ENCODE data around the gene FBRSL1. TPM values are rescaled to one million over a fixed set of nuclear protein-coding genes. Genes with fewer than 3 reads are reported as not detected.
A peak's percentile ranks its signal among the peaks of the same experiment; 100 is the strongest.

The FBRSL1 gene
- total RNA-seq, 8 experiments from 2014 or later: 7.1 to 31.6 (median 11.1) TPM

- Histone ChIP-seq H3K27ac (peak overlapping the region in 1 of 2 donors; percentile 5), H3K4me3 (no peak overlapping the region), H3K4me1 (replicated peaks in 1 of 2) (peaks cover 45 to 62% of the 10 kb centered on the region in 2 donors)
- ATAC-seq (replicated peaks in 6 of 8): peak in 2 of 8 experiments; percentile 39 to 78
- 40 to 100% (median 85%) methylated on average over 1 to 8 of the region's 29 CpGs; no CpG with 5 or more reads in 5 of the 10 experiments for WGBS, 10 experiments
- in situ Hi-C loops (cut with MboI; ENCODE audit: low pct_unique_long_range_greater_than_20kb in 2 of 9, low sequenced_read_pairs in 9 of 9, unreplicated experiment in 9 of 9): no loop called here
Measured at GRCh38 chr12:132537836-132538662, 48.1 kb downstream of the FBRSL1 start.

- in situ Hi-C loops (cut with MboI; ENCODE audit: low pct_unique_long_range_greater_than_20kb in 2 of 9, low sequenced_read_pairs in 9 of 9, unreplicated experiment in 9 of 9): no loop called here
- no peak for ATAC-seq (replicated peaks in 6 of 8)
- no peak overlapping the region for H3K27ac ChIP-seq
- no peak overlapping the region for H3K4me3 ChIP-seq
- 83 to 100% (median 88%) methylated on average over 1 to 2 of the region's 4 CpGs; no CpG with 5 or more reads in 6 of the 10 experiments for WGBS, 10 experiments
- peaks cover 51 to 68% of the 10 kb centered on the region in 2 donors for H3K4me1 ChIP-seq (replicated peaks in 1 of 2)
Measured at GRCh38 chr12:132538663-132538990, 48.7 kb downstream of the FBRSL1 start.

DNA sequence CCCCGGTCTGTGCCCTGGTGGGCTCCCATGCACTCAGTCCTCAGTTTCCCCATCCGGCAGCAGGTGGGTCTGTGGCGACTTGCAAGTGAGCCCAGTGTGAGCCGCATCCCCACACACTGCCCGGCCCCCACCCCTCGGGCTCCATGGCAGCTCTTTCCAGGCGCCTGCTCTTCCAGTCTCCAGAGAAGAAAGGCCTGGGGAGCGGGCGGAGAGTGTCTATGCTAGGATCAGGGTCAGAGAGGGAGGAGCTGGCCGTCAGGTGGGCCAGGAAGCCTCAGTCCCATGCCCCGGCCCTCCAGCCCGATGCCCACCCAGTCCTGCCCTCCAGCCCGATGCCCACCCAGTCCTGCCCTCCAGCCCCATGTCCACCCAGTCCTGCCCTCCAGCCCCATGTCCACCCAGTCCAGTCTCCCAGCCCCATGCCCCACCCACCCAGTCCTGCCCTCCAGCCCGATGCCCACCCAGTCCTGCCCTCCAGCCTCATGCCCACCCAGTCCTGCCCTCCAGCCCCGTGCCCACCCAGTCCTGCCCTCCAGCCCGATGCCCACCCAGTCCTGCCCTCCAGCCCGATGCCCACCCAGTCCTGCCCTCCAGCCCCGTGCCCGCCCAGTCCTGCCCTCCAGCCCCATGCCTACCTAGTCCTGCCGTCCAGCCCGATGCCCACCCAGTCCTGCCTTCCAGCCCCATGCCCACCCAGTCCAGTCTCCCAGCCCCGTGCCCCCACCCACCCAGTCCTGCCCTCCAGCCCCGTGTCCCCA, 49.2 kb downstream of the FBRSL1 start:
- H3K4me3 ChIP-seq: no peak overlapping the region
- 83 to 100% methylated on average over 1 to 3 of the region's 23 CpGs; no CpG with 5 or more reads in 8 of the 10 experiments for WGBS, 10 experiments
- H3K4me1 ChIP-seq (replicated peaks in 1 of 2): peaks cover 54 to 68% of the 10 kb centered on the region in 2 donors
- no peak for ATAC-seq (replicated peaks in 6 of 8)
- in situ Hi-C loops (cut with MboI; ENCODE audit: low pct_unique_long_range_greater_than_20kb in 2 of 9, low sequenced_read_pairs in 9 of 9, unreplicated experiment in 9 of 9): no loop called here
- H3K27ac ChIP-seq: no peak overlapping the region

- in situ Hi-C loops (cut with MboI; ENCODE audit: low pct_unique_long_range_greater_than_20kb in 2 of 9, low sequenced_read_pairs in 9 of 9, unreplicated experiment in 9 of 9): no loop called here
- Histone ChIP-seq H3K4me1 (replicated peaks in 1 of 2) (peaks cover 55 to 71% of the 10 kb centered on the region in 2 donors), H3K27ac (no peak overlapping the region), H3K4me3 (no peak overlapping the region)
- WGBS, 10 experiments: 60 to 88% methylated on average over 1 to 6 of the region's 9 CpGs; no CpG with 5 or more reads in 8 of the 10 experiments
- ATAC-seq (replicated peaks in 6 of 8): no peak
Measured at GRCh38 chr12:132540436-132540835, 50.5 kb downstream of the FBRSL1 start.

DNA sequence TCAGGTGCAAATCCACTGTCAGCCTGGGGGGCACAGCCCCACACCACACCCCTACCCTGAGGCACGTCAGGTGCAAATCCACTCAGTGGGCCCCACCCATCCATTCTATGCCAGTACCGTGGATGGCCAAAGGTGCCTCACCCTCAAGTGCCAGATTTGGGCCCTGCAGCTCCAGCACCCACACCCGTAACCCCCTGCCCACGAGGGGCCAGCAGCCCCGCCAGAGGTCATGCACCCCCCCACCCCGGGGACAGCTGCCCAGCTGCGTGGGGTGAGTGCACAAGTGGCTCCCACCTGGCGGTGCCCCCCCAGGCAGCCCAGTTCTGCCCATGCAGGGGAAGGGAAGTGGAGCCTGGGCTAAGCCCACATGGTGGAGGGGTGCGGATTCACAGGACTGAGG, 51.2 kb downstream of the FBRSL1 start:
- in situ Hi-C loops (cut with MboI; ENCODE audit: low pct_unique_long_range_greater_than_20kb in 2 of 9, low sequenced_read_pairs in 9 of 9, unreplicated experiment in 9 of 9): no loop called here
- 100% methylated on average over 1 of the region's 9 CpGs; no CpG with 5 or more reads in 9 of the 10 experiments for WGBS, 10 experiments
- H3K4me3 ChIP-seq: no peak overlapping the region
- peaks cover 55 to 71% of the 10 kb centered on the region in 2 donors for H3K4me1 ChIP-seq (replicated peaks in 1 of 2)
- ATAC-seq (replicated peaks in 6 of 8): no peak
- no peak overlapping the region for H3K27ac ChIP-seq

- Histone ChIP-seq H3K4me3 (no peak overlapping the region), H3K4me1 (replicated peaks in 1 of 2) (peaks cover 60 to 71% of the 10 kb centered on the region in 2 donors), H3K27ac (peak overlapping the region; percentile 75 to 90)
- in situ Hi-C loops (cut with MboI; ENCODE audit: low pct_unique_long_range_greater_than_20kb in 2 of 9, low sequenced_read_pairs in 9 of 9, unreplicated experiment in 9 of 9): no loop called here
- no peak for ATAC-seq (replicated peaks in 6 of 8)
- WGBS, 10 experiments: 70 to 100% methylated on average over 1 to 2 of the region's 20 CpGs; no CpG with 5 or more reads in 8 of the 10 experiments
Measured at GRCh38 chr12:132541996-132542395, 52.0 kb downstream of the FBRSL1 start.

- in situ Hi-C loops (cut with MboI; ENCODE audit: low pct_unique_long_range_greater_than_20kb in 2 of 9, low sequenced_read_pairs in 9 of 9, unreplicated experiment in 9 of 9): no loop called here
- 0% methylated on average over 2 of the region's 9 CpGs; no CpG with 5 or more reads in 9 of the 10 experiments for WGBS, 10 experiments
- H3K4me3 ChIP-seq: no peak overlapping the region
- peak overlapping the region; percentile 75 to 90 for H3K27ac ChIP-seq
- H3K4me1 ChIP-seq (replicated peaks in 1 of 2): peaks cover 62 to 74% of the 10 kb centered on the region in 2 donors
- peak in 5 of 8 experiments; percentile 36 to 75 (median 48) for ATAC-seq (replicated peaks in 6 of 8)
Measured at GRCh38 chr12:132542661-132543060, 52.7 kb downstream of the FBRSL1 start.

- ATAC-seq (replicated peaks in 6 of 8): peak in 2 of 8 experiments; percentile 40 to 43
- peaks cover 54 to 66% of the 10 kb centered on the region in 2 donors for H3K4me1 ChIP-seq (replicated peaks in 1 of 2)
- 64 to 100% (median 80%) methylated on average over 1 to 3 of the region's 27 CpGs; no CpG with 5 or more reads in 5 of the 10 experiments for WGBS, 10 experiments
- in situ Hi-C loops (cut with MboI; ENCODE audit: low pct_unique_long_range_greater_than_20kb in 2 of 9, low sequenced_read_pairs in 9 of 9, unreplicated experiment in 9 of 9): no loop called here
- H3K4me3 ChIP-seq: no peak overlapping the region
- H3K27ac ChIP-seq: peak overlapping the region; percentile 75 to 90
Measured at GRCh38 chr12:132543298-132544079, 53.5 kb downstream of the FBRSL1 start.

GRCh38 chr12:132544080-132544397, 54.1 kb downstream of the FBRSL1 start:
- 13 to 93% methylated on average over 3 to 6 of the region's 12 CpGs; no CpG with 5 or more reads in 8 of the 10 experiments for WGBS, 10 experiments
- no peak overlapping the region for H3K4me3 ChIP-seq
- in situ Hi-C loops (cut with MboI; ENCODE audit: low pct_unique_long_range_greater_than_20kb in 2 of 9, low sequenced_read_pairs in 9 of 9, unreplicated experiment in 9 of 9): no loop called here
- ATAC-seq (replicated peaks in 6 of 8): peak in 2 of 8 experiments; percentile 4 to 6
- H3K27ac ChIP-seq: peak overlapping the region; percentile 75 to 90
- peaks cover 51 to 61% of the 10 kb centered on the region in 2 donors for H3K4me1 ChIP-seq (replicated peaks in 1 of 2)

DNA sequence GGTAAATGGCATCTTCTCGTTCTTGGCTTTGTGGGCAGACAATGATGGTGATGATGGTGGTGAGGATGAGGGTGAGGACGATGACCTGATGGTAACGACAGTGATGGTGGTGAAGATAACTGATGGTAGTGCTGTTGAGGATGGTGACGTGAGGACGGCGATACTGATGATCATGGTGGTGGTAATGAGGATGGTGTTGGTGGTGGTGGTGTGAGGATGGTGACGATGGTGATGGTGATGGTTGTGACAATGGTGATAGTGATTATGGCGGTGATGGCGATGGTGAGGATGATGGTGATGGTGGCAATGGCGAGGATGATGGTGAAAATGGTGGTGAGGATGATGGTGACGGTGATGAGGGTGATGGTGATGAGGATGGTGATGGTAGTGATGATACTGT, 54.5 kb downstream of the FBRSL1 start:
- Histone ChIP-seq H3K4me1 (replicated peaks in 1 of 2) (peaks cover 51 to 61% of the 10 kb centered on the region in 2 donors), H3K4me3 (no peak overlapping the region), H3K27ac (peak overlapping the region; percentile 75 to 90)
- in situ Hi-C loops (cut with MboI; ENCODE audit: low pct_unique_long_range_greater_than_20kb in 2 of 9, low sequenced_read_pairs in 9 of 9, unreplicated experiment in 9 of 9): no loop called here
- ATAC-seq (replicated peaks in 6 of 8): no peak
- 93 to 100% (median 98%) methylated on average over 1 to 11 of the region's 11 CpGs; no CpG with 5 or more reads in 2 of the 10 experiments for WGBS, 10 experiments

DNA sequence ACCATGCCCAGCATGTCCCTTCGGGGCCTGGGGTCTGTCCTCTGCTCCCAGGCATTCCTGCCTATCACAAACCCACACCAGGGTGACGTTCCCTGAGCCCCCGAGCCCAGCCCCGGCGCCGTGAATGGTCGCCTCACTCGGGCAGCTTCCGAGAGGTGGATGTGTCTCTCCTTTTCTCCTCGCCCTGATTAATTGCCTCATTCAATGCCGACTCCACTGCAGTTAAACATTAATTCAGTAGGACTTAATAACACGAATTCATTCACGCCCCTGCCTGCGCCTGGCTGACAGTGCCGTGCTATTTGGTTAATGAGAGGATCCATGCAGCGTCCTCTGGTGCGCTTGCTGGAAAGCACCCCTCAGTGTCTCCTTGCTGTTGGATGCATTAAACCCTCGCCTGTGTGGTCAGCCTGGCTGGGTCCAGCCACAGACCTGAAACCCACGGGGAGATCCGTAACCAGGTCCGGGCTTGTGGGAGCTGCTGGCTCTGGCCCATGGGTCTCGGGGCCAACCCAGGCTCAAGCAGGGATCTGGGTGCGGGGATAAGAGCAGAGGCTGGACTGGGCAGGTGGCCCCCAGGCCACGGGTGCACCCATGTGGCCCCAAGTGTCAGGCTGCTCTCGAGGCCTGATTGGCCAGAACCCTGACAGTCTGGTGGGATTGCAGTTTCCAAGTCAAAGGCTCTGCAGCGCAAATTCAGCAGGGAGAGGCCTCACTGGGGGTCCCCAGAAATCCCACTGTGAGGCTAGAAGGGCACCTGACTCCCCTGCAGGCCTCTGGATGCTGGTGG, 55.4 kb downstream of the FBRSL1 start:
- Histone ChIP-seq H3K4me3 (no peak overlapping the region), H3K4me1 (replicated peaks in 1 of 2) (peaks cover 60 to 66% of the 10 kb centered on the region in 2 donors), H3K27ac (peak overlapping the region; percentile 72 to 90)
- in situ Hi-C loops (cut with MboI; ENCODE audit: low pct_unique_long_range_greater_than_20kb in 2 of 9, low sequenced_read_pairs in 9 of 9, unreplicated experiment in 9 of 9): no loop called here
- ATAC-seq (replicated peaks in 6 of 8): peak in 5 of 8 experiments; percentile 66 to 76 (median 75)
- WGBS, 10 experiments: 0 to 100% (median 5%) methylated on average over 1 to 9 of the region's 26 CpGs; no CpG with 5 or more reads in 3 of the 10 experiments

- 80% methylated on average over 2 of the region's 13 CpGs; no CpG with 5 or more reads in 9 of the 10 experiments for WGBS, 10 experiments
- Histone ChIP-seq H3K4me3 (no peak overlapping the region), H3K4me1 (replicated peaks in 1 of 2) (peaks cover 66 to 72% of the 10 kb centered on the region in 2 donors), H3K27ac (peak overlapping the region in 1 of 2 donors; percentile 90)
- ATAC-seq (replicated peaks in 6 of 8): no peak
- in situ Hi-C loops (cut with MboI; ENCODE audit: low pct_unique_long_range_greater_than_20kb in 2 of 9, low sequenced_read_pairs in 9 of 9, unreplicated experiment in 9 of 9): no loop called here
Measured at GRCh38 chr12:132545955-132546354, 56.0 kb downstream of the FBRSL1 start.

Measured in motor neuron (in vitro differentiated cells).